ENCODE results near the gene SOD3. TPM values are rescaled to one million over a fixed set of nuclear protein-coding genes. Genes with fewer than 3 reads are reported as not detected.

Gene SOD3
- total RNA-seq, 1 experiment from 2014 or later, result 4.1 TPM

DNA sequence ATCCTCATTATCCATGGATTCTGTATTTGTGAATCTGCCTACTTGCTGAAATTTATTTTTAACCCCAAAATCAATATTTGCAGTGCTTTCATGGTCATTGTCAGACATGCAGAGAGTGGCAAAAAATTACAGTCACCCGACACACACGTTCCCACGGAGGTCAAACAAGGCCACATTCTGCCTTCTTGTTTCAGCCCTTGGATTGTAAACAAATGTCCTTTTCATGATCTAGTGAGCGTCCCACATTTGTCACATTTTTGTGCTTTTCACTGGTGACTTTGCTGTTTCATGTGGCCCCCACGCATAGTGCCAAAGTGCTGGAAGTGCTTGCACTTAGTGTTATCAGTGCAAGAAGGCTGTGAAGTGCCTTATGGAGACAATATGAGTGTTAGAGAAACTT is 45.0 kb downstream of the SOD3 start (continued):
- TF ChIP-seq, protein P1, sequence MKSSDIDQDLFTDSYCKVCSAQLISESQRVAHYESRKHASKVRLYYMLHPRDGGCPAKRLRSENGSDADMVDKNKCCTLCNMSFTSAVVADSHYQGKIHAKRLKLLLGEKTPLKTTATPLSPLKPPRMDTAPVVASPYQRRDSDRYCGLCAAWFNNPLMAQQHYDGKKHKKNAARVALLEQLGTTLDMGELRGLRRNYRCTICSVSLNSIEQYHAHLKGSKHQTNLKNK (CRISPR knock-in tag; IDR thresholded peaks at IDR 0.05), result no peak
- no peak for TF ChIP-seq NFE2L1 (CRISPR knock-in tag; IDR thresholded peaks at IDR 0.05)

DNA sequence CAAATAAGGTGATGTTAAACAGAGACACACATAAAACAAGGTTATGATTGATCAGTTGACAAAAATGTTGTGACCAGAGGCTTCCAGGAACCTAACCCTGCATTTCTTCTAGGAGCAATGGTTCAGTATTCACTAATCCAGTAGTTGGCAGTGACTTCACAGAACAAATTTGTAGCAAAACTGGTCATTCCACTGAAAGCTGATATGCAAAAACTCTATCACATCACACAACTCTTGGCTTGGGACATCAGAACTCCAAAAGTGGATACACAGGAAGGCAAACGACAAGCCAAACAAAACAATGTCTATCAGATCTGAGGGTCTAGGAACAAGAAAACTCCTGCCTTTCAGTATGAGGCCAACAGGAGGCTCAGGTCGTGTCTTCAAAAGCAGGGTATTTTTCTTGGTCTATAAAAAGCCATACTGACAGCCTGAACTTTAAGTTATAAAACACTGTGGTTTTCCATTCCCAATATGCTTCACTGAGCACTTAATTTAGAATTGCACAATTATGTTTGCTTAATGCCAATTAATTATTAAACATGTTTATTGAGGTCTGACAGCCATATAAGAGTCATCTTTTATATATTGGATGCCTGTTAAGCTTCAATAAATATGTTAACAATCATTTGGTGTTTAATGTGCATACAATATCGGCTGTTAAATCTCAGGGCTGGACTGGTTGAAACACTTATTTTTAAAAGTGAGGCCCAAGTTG is 45.6 kb downstream of the SOD3 start:
- H3K9me3 Mint-ChIP-seq, result no peaks in the 10 kb centered on the region
- ATAC-seq (no peak), DNase-seq (ENCODE audit: low spot score) (no peak)
- H3K4me3 Mint-ChIP-seq, result no peak overlapping the region
- ChIA-PET CTCF (interaction anchor here (0.6 kb wide), 1 partner anchor 1478 kb away, joined by 5 read pairs; no protein-coding TSS in a partner anchor), POLR2A (no interaction called here)
- no peaks in the 10 kb centered on the region for H3K36me3 Mint-ChIP-seq
- no peak overlapping the region for H3K27ac Mint-ChIP-seq
- H3K27me3 Mint-ChIP-seq (ENCODE audit: low read depth), result no peaks in the 10 kb centered on the region
- peaks cover 1% of the 10 kb centered on the region; the same call in 1 of the 2 replicates for H3K4me1 Mint-ChIP-seq
- TF ChIP-seq, protein P2, sequence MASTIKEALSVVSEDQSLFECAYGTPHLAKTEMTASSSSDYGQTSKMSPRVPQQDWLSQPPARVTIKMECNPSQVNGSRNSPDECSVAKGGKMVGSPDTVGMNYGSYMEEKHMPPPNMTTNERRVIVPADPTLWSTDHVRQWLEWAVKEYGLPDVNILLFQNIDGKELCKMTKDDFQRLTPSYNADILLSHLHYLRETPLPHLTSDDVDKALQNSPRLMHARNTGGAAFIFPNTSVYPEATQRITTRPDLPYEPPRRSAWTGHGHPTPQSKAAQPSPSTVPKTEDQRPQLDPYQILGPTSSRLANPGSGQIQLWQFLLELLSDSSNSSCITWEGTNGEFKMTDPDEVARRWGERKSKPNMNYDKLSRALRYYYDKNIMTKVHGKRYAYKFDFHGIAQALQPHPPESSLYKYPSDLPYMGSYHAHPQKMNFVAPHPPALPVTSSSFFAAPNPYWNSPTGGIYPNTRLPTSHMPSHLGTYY (CRISPR knock-in tag; IDR thresholded peaks at IDR 0.05), result no peak
- TF ChIP-seq, protein P3, sequence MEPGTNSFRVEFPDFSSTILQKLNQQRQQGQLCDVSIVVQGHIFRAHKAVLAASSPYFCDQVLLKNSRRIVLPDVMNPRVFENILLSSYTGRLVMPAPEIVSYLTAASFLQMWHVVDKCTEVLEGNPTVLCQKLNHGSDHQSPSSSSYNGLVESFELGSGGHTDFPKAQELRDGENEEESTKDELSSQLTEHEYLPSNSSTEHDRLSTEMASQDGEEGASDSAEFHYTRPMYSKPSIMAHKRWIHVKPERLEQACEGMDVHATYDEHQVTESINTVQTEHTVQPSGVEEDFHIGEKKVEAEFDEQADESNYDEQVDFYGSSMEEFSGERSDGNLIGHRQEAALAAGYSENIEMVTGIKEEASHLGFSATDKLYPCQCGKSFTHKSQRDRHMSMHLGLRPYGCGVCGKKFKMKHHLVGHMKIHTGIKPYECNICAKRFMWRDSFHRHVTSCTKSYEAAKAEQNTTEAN (CRISPR knock-in tag; IDR thresholded peaks at IDR 0.05), result no peak
- TF ChIP-seq JAZF1 (CRISPR knock-in tag; IDR thresholded peaks at IDR 0.05) (no peak), MYBL2 (CRISPR knock-in tag; IDR thresholded peaks at IDR 0.05) (no peak), ZNF232 (CRISPR knock-in tag; IDR thresholded peaks at IDR 0.05) (no peak), ZNF416 (CRISPR knock-in tag; IDR thresholded peaks at IDR 0.05) (no peak), EMX1 (CRISPR knock-in tag; IDR thresholded peaks at IDR 0.05) (no peak), ZNF121 (CRISPR knock-in tag; IDR thresholded peaks at IDR 0.05) (no peak), SMAD4 (CRISPR knock-in tag; IDR thresholded peaks at IDR 0.05) (no peak), SOX15 (CRISPR knock-in tag; IDR thresholded peaks at IDR 0.05) (no peak), TCF7 (CRISPR knock-in tag; IDR thresholded peaks at IDR 0.05; ENCODE audit: low read depth) (no peak), NFYB (CRISPR knock-in tag; conservative IDR thresholded peaks at IDR 0.05; ENCODE audit: low read depth) (no peak), ZNF219 (CRISPR knock-in tag; IDR thresholded peaks at IDR 0.05; ENCODE audit: borderline replicate concordance) (no peak), ZNF263 (CRISPR knock-in tag; IDR thresholded peaks at IDR 0.05; ENCODE audit: low read depth) (no peak), ETV6 (CRISPR knock-in tag; IDR thresholded peaks at IDR 0.05) (no peak), ZNF138 (CRISPR knock-in tag; conservative IDR thresholded peaks at IDR 0.05) (no peak)
- TF ChIP-seq, protein P4, sequence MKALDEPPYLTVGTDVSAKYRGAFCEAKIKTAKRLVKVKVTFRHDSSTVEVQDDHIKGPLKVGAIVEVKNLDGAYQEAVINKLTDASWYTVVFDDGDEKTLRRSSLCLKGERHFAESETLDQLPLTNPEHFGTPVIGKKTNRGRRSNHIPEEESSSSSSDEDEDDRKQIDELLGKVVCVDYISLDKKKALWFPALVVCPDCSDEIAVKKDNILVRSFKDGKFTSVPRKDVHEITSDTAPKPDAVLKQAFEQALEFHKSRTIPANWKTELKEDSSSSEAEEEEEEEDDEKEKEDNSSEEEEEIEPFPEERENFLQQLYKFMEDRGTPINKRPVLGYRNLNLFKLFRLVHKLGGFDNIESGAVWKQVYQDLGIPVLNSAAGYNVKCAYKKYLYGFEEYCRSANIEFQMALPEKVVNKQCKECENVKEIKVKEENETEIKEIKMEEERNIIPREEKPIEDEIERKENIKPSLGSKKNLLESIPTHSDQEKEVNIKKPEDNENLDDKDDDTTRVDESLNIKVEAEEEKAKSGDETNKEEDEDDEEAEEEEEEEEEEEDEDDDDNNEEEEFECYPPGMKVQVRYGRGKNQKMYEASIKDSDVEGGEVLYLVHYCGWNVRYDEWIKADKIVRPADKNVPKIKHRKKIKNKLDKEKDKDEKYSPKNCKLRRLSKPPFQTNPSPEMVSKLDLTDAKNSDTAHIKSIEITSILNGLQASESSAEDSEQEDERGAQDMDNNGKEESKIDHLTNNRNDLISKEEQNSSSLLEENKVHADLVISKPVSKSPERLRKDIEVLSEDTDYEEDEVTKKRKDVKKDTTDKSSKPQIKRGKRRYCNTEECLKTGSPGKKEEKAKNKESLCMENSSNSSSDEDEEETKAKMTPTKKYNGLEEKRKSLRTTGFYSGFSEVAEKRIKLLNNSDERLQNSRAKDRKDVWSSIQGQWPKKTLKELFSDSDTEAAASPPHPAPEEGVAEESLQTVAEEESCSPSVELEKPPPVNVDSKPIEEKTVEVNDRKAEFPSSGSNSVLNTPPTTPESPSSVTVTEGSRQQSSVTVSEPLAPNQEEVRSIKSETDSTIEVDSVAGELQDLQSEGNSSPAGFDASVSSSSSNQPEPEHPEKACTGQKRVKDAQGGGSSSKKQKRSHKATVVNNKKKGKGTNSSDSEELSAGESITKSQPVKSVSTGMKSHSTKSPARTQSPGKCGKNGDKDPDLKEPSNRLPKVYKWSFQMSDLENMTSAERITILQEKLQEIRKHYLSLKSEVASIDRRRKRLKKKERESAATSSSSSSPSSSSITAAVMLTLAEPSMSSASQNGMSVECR (CRISPR knock-in tag; IDR thresholded peaks at IDR 0.05; ENCODE audit: borderline replicate concordance), result no peak
- TF ChIP-seq, protein P5, sequence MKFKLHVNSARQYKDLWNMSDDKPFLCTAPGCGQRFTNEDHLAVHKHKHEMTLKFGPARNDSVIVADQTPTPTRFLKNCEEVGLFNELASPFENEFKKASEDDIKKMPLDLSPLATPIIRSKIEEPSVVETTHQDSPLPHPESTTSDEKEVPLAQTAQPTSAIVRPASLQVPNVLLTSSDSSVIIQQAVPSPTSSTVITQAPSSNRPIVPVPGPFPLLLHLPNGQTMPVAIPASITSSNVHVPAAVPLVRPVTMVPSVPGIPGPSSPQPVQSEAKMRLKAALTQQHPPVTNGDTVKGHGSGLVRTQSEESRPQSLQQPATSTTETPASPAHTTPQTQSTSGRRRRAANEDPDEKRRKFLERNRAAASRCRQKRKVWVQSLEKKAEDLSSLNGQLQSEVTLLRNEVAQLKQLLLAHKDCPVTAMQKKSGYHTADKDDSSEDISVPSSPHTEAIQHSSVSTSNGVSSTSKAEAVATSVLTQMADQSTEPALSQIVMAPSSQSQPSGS (CRISPR knock-in tag; IDR thresholded peaks at IDR 0.05; ENCODE audit: borderline replicate concordance, low read depth), result no peak
- TF ChIP-seq, protein P6, sequence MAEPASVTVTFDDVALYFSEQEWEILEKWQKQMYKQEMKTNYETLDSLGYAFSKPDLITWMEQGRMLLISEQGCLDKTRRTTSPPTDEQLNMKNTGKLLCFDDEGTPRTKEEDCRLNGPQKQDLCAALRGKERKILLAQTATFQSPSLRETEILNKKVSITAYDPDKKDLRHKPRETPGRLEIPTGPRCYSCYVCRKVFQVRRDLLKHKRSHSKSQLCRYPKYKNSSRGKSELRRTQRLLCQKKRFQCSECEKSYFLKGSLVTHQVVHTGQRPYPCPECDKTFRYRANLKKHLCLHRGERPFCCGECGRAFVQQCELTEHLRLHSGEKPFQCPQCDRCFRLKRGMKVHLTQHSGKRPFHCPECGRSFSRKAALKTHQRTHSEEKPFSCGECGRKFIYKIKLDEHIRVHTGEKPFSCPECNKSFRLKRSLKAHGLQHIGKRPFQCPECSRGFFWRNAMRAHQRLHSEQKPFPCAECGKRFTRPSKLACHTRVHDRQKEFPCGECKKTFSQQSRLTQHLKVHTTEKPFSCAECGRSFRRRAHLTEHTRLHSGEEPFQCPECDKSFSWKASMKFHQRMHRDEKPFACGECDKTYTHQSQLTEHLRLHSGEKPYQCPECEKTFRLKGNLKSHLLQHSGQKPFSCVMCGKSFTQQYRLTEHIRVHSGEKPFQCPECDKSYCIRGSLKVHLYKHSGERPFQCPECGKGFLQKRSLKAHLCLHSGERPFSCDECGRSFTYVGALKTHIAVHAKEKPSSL (CRISPR knock-in tag; conservative IDR thresholded peaks at IDR 0.05), result no peak
